WTC11 (cell line): ENCODE data around the gene FES. TPM values are rescaled to one million over a fixed set of nuclear protein-coding genes. Genes with fewer than 3 reads are reported as not detected.

ENCODE experiments used
- ATAC-seq: fragments of 200-7000 bp; cut with Tn5 transposase; 2 replicates; pipeline ENCODE4 v1.10.0; 2021; ENCODE audit warnings: mild to moderate bottlenecking, moderate library complexity
- CTCF ChIA-PET: fragments of 300-600 bp; sonication (Branson Sonifier 250); formaldehyde crosslinking; loops from one replicate; lab custom pipeline; 2021; ENCODE audit warnings: antibody characterized with exemption; lab: Charles Lee
- POLR2A ChIA-PET: fragments of 350-600 bp; sonication (Branson Sonifier 250); formaldehyde crosslinking; loops from one replicate; lab custom pipeline; 2021; ENCODE audit warnings: antibody characterized with exemption; lab: Charles Lee
- DNase-seq: peaks from one replicate; pipeline ENCODE4 v3.0.0; 2021; ENCODE audit warnings: low spot score
- H3K27ac Mint-ChIP-seq: 2 replicates; pipeline ENCODE4 v1.8.0; 2021; ENCODE audit warnings: mixed read lengths
- H3K27me3 Mint-ChIP-seq: 2 replicates; pipeline ENCODE4 v1.8.0; 2021; ENCODE audit warnings: low read depth, mild to moderate bottlenecking, moderate library complexity, mixed read lengths
- H3K36me3 Mint-ChIP-seq: 2 replicates; pipeline ENCODE4 v1.8.0; 2021; ENCODE audit warnings: mixed read lengths
- H3K4me1 Mint-ChIP-seq: 2 replicates; pipeline ENCODE4 v1.8.0; 2022; ENCODE audit warnings: mixed read lengths
- H3K4me3 Mint-ChIP-seq: 2 replicates; pipeline ENCODE4 v1.8.0; 2021; ENCODE audit warnings: mild to moderate bottlenecking, moderate library complexity, mixed read lengths
- H3K9me3 Mint-ChIP-seq: 2 replicates; pipeline ENCODE4 v1.8.0; 2021; ENCODE audit warnings: mixed read lengths
- AFF4 ChIP-seq: sonication (generic); formaldehyde crosslinking; IDR thresholded peaks from 2 replicates; pipeline ENCODE4 v1.8.1; 2023; ENCODE audit warnings: mild to moderate bottlenecking, missing genetic modification reagents, borderline replicate concordance
- ARID4B ChIP-seq: sonication (generic); formaldehyde crosslinking; IDR thresholded peaks from 2 replicates; pipeline ENCODE4 v1.8.0; 2023; ENCODE audit warnings: missing genetic modification reagents, mild to moderate bottlenecking, borderline replicate concordance
- E2F5 ChIP-seq: sonication (generic); formaldehyde crosslinking; IDR thresholded peaks from 2 replicates; pipeline ENCODE4 v1.8.1; 2022; ENCODE audit warnings: mild to moderate bottlenecking, moderate library complexity, missing genetic modification reagents
- ERG ChIP-seq: fragments of 250-450 bp; sonication (Bioruptor Pico); IDR thresholded peaks from 2 replicates; pipeline ENCODE4 v1.8.0; 2021; ENCODE audit warnings: mild to moderate bottlenecking
- HMGA2 ChIP-seq: fragments of 250-450 bp; sonication (Bioruptor Pico); IDR thresholded peaks from 2 replicates; pipeline ENCODE4 v1.4.0; 2021; ENCODE audit warnings: mild to moderate bottlenecking, moderate library complexity
- PREB ChIP-seq: sonication (generic); formaldehyde crosslinking; IDR thresholded peaks from 2 replicates; pipeline ENCODE4 v1.8.1; 2022; ENCODE audit warnings: mild to moderate bottlenecking, missing genetic modification reagents, moderate library complexity, borderline replicate concordance
- SMAD4 ChIP-seq: sonication (generic); formaldehyde crosslinking; IDR thresholded peaks from 2 replicates; pipeline ENCODE4 v1.8.0; 2022; ENCODE audit warnings: mild to moderate bottlenecking, missing genetic modification reagents
- STAT6 ChIP-seq: sonication (generic); formaldehyde crosslinking; conservative IDR thresholded peaks from 2 replicates; pipeline ENCODE4 v1.8.1; 2023; ENCODE audit warnings: mild to moderate bottlenecking, low read depth, missing genetic modification reagents, moderate library complexity
- TEAD4 ChIP-seq: sonication (generic); formaldehyde crosslinking; IDR thresholded peaks from 2 replicates; pipeline ENCODE4 v1.8.0; 2022; ENCODE audit warnings: mild to moderate bottlenecking, missing genetic modification reagents
- USF1 ChIP-seq: sonication (generic); formaldehyde crosslinking; IDR thresholded peaks from 2 replicates; pipeline ENCODE4 v1.8.0; 2022; ENCODE audit warnings: mild to moderate bottlenecking, missing genetic modification reagents
- ZNF138 ChIP-seq: sonication (generic); formaldehyde crosslinking; conservative IDR thresholded peaks from 2 replicates; pipeline ENCODE4 v1.8.1; 2022; ENCODE audit warnings: mild to moderate bottlenecking, moderate library complexity, missing genetic modification reagents
- ZSCAN18 ChIP-seq: fragments of 250-450 bp; sonication (Bioruptor Pico); IDR thresholded peaks from 2 replicates; pipeline ENCODE4 v2.1.2; 2022; ENCODE audit warnings: mild to moderate bottlenecking, moderate library complexity
- total RNA-seq: library from RNA; stranded (reverse); gene quantifications from 3 replicates; pipeline ENCODE4 v1.2.3, GENCODE V29; 2021

The FES gene
- total RNA-seq, 1 experiment from 2014 or later = 10.0 TPM

GRCh38 chr15:90932660-90932991, 48.3 kb downstream of the FES start (continued):
- no peak for TF ChIP-seq ERG
- TF ChIP-seq, all 79 proteins: peak for 0

- CTCF ChIA-PET = interaction anchor here (0.9 to 7.7 kb wide), 30 partner anchors 9 to 336 kb away, joined by 3 to 264 read pairs (median 13); partner anchors contain the start of genes BLM, FES, MAN2A2 and RCCD1
- Mint-ChIP-seq H3K27me3 (peaks cover 12% of the 10 kb centered on the region), H3K4me1 (peaks cover 23% of the 10 kb centered on the region), H3K27ac (no peak overlapping the region), H3K36me3 (peaks cover 8% of the 10 kb centered on the region; the same call in 1 of the 2 replicates), H3K9me3 (no peaks in the 10 kb centered on the region), H3K4me3 (no peak overlapping the region)
- POLR2A ChIA-PET = interaction anchor here (2.3 kb wide), 1 partner anchor 30 kb away, joined by 17 read pairs; the partner anchor contains the start of gene MAN2A2
- no peak for DNase-seq
- no peak for TF ChIP-seq USF1 (CRISPR knock-in tag)
- no peak for TF ChIP-seq TEAD4 (CRISPR knock-in tag)
- TF ChIP-seq STAT6 = no peak
- TF ChIP-seq ZSCAN18 (CRISPR knock-in tag) = no peak
- TF ChIP-seq HMGA2 (CRISPR knock-in tag) = no peak
- no peak for TF ChIP-seq ARID4B (CRISPR knock-in tag)
- no peak for TF ChIP-seq E2F5
- TF ChIP-seq PREB = no peak
- TF ChIP-seq AFF4 (CRISPR knock-in tag) = no peak
- no peak for TF ChIP-seq ZNF138 (CRISPR knock-in tag)
- no peak for TF ChIP-seq SMAD4
- ATAC-seq = no peak
Measured at GRCh38 chr15:90933301-90933700, 49.0 kb downstream of the FES start.
